Body of pancreas (tissue), 4 donors: ENCODE results near the gene MGAT5. TPM values are rescaled to one million over a fixed set of nuclear protein-coding genes. Genes with fewer than 3 reads are reported as not detected.

Experiments used
- ATAC-seq: fragments of 150-250 bp; one replicate; pipeline ENCODE4 v1.9.1; 2016
- DNase-seq, 4 donors: peaks; one replicate each; pipeline ENCODE4 v3.0.0-alpha.2; 2019
- H3K27ac ChIP-seq, 4 donors: fragments of 200-600 bp; sonication (generic); 1 replicate in 3 of 4; 2 replicates in 1 of 4; pipeline versions ENCODE4 v1.5.1 to v1.6.1; 2016 to 2019; ENCODE audit warnings: mild to moderate bottlenecking in 1 of 4, mixed read lengths in 1 of 4, moderate library complexity in 1 of 4
- H3K27me3 ChIP-seq, 2 donors: fragments of 200-600 bp; sonication (generic); one replicate each; pipeline ENCODE4 v1.6.0; 2016; ENCODE audit warnings: mild to moderate bottlenecking in 1 of 2
- H3K36me3 ChIP-seq, 2 donors: fragments of 200-600 bp; sonication (generic); replicated peaks in 1 of 2; 2 replicates each; pipeline ENCODE4 v1.5.1; 2016; ENCODE audit warnings: low read depth in 2 of 2; ENCODE audit not compliant: insufficient read depth in 1 of 2
- H3K4me1 ChIP-seq: fragments of 200-600 bp; sonication (generic); one replicate; pipeline ENCODE4 v1.6.0; 2016
- H3K4me3 ChIP-seq, 2 donors: fragments of 200-600 bp; sonication (generic); 1 replicate in 1 of 2; 2 replicates in 1 of 2; pipeline ENCODE4 v1.5.1; 2016 to 2019
- H3K9me3 ChIP-seq, 3 donors: fragments of 200-600 bp; sonication (generic); 1 replicate in 2 of 3; 2 replicates in 1 of 3; pipeline ENCODE4 v1.5.1; 2016
- CTCF ChIP-seq, 7 experiments: fragments of 450-650 bp in 4 of 7; fragments of 200-600 bp in 3 of 7; sonication (generic) in 3 of 7; IDR thresholded peaks; one replicate each; pipeline ENCODE4 v1.5.1; 2016 to 2019; ENCODE audit warnings: antibody characterized with exemption in 7 of 7
- POLR2A ChIP-seq, 3 donors: fragments of 450-650 bp; IDR thresholded peaks; one replicate each; pipeline ENCODE4 v1.6.1; 2016; ENCODE audit warnings: antibody characterized with exemption in 3 of 3, mild to moderate bottlenecking in 2 of 3
- WGBS, 2 donors: methylation state at CpG; one replicate each; pipeline ENCODE4 v1.1.5; 2017; 5-methylcytosine and 5-hydroxymethylcytosine counted together
- intact Hi-C: fragments of 100-400 bp; cut with DNase I; formaldehyde crosslinking; loops from one replicate; pipeline ENCODE4 v1.15.1; 2023
- total RNA-seq, 2 donors: library from RNA; depleted of rRNA; stranded (reverse); fragments of >200 nt; gene quantifications; one replicate each; pipeline ENCODE4 v1.1.0, GENCODE V29; 2016

The MGAT5 gene
- total RNA-seq, 2 donors from 2014 or later: 15.8 to 16.3 TPM

GRCh38 chr2:134227666-134228065 is 26.2 kb upstream of the MGAT5 start:
- Histone ChIP-seq H3K9me3 (no peaks in the 10 kb centered on the region), H3K27me3 (no peaks in the 10 kb centered on the region), H3K36me3 (no peaks in the 10 kb centered on the region), H3K4me3 (no peak overlapping the region), H3K27ac (no peak overlapping the region), H3K4me1 (peaks cover 8% of the 10 kb centered on the region)
- intact Hi-C loops: no loop called here
- TF ChIP-seq CTCF (IDR thresholded peaks at IDR 0.05) (no peak), POLR2A (IDR thresholded peaks at IDR 0.05) (no peak)
- 69 to 83% methylated on average over 3 of the region's 3 CpGs for WGBS, 2 donors
- ATAC-seq (no peak), DNase-seq (no peak)

GRCh38 chr2:134228493-134228903 is 25.4 kb upstream of the MGAT5 start:
- 70 to 73% methylated on average over 2 of the region's 2 CpGs for WGBS, 2 donors
- H3K27me3 ChIP-seq: no peaks in the 10 kb centered on the region
- DNase-seq (no peak), ATAC-seq (no peak)
- H3K27ac ChIP-seq: no peak overlapping the region
- no peaks in the 10 kb centered on the region for H3K36me3 ChIP-seq
- H3K4me1 ChIP-seq: peaks cover 16% of the 10 kb centered on the region
- TF ChIP-seq CTCF (IDR thresholded peaks at IDR 0.05) (peak in 5 of 7 experiments; percentile 22 to 40 (median 31)), POLR2A (IDR thresholded peaks at IDR 0.05) (no peak)
- intact Hi-C loops: no loop called here
- no peak overlapping the region for H3K4me3 ChIP-seq
- H3K9me3 ChIP-seq: no peaks in the 10 kb centered on the region

DNA sequence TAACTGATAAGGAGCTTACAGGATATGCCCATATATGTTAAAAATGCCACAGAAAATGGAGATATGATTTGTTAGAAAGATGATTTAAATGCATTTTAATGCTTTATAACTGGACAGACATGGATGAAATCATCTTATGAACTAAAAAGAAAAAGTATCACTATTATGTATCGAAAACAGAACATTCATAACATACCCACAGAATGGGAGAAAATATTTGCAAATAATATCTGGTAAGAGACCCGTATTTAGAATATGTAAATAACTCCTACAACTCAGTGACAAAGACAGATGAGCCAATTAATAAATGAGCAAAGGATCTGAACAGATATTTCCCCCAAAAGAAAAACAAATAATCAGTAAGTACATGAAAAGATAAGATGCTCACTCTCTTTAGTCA is 24.3 kb upstream of the MGAT5 start:
- Histone ChIP-seq H3K27me3 (no peaks in the 10 kb centered on the region), H3K4me3 (no peak overlapping the region), H3K4me1 (peaks cover 26% of the 10 kb centered on the region), H3K27ac (no peak overlapping the region), H3K36me3 (no peaks in the 10 kb centered on the region), H3K9me3 (no peaks in the 10 kb centered on the region)
- no peak for DNase-seq
- intact Hi-C loops: no loop called here
- 90 to 93% methylated on average over 2 of the region's 2 CpGs for WGBS, 2 donors
- no peak for TF ChIP-seq POLR2A (IDR thresholded peaks at IDR 0.05)
- no peak for TF ChIP-seq CTCF (IDR thresholded peaks at IDR 0.05)
- ATAC-seq: no peak

DNA sequence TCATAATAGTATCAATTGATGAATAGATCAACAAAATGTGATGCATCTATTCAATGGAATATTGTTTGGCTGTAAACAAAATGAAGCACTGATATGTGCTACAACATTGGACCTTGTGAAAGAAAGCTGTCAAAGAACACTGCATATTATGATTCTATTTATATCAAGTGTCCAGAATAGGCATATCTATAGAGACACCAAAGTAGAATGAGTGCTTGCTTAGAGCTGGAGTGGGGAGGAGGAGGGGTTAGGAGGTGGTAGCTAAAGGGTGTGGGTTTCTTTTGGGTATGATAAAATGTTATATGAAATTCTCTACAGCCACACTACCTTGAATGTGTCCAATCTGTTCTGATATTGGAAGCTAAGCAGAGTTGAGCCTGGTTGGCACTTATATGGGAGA is 23.0 kb upstream of the MGAT5 start:
- H3K9me3 ChIP-seq: no peaks in the 10 kb centered on the region
- H3K27ac ChIP-seq: no peak overlapping the region
- H3K27me3 ChIP-seq: no peaks in the 10 kb centered on the region
- no peaks in the 10 kb centered on the region for H3K36me3 ChIP-seq
- DNase-seq (no peak), ATAC-seq (no peak)
- H3K4me1 ChIP-seq: peaks cover 35% of the 10 kb centered on the region
- intact Hi-C loops: no loop called here
- TF ChIP-seq POLR2A (IDR thresholded peaks at IDR 0.05) (no peak), CTCF (IDR thresholded peaks at IDR 0.05) (no peak)
- no peak overlapping the region for H3K4me3 ChIP-seq

- Histone ChIP-seq H3K4me3 (no peak overlapping the region), H3K27me3 (no peaks in the 10 kb centered on the region), H3K4me1 (peaks cover 35% of the 10 kb centered on the region), H3K27ac (no peak overlapping the region), H3K9me3 (no peaks in the 10 kb centered on the region), H3K36me3 (no peaks in the 10 kb centered on the region)
- TF ChIP-seq POLR2A (IDR thresholded peaks at IDR 0.05) (no peak), CTCF (IDR thresholded peaks at IDR 0.05) (no peak)
- DNase-seq: no peak
- intact Hi-C loops: no loop called here
- ATAC-seq: no peak
- 74 to 92% methylated on average over 3 of the region's 3 CpGs for WGBS, 2 donors
These were observed 22.4 kb upstream of the MGAT5 start for GRCh38 chr2:134231301-134231964.
